ENCODE data around the gene HMCN2.

The HMCN2 gene

GRCh38 chr9:130429831-130430230 lies 164.3 kb downstream of the HMCN2 start:
- Histone ChIP-seq H3K36me3 (ENCODE audit: insufficient read depth) (no peaks in the 10 kb centered on the region), H2AFZ (ENCODE audit: low read depth) (no peak overlapping the region), H3K4me3 (IDR thresholded peaks at IDR 0.05; ENCODE audit: insufficient read depth, low read depth, low read length) (no peak overlapping the region), H4K20me1 (ENCODE audit: insufficient read depth) (no peaks in the 10 kb centered on the region), H3K79me2 (ENCODE audit: insufficient read depth, low read depth) (no peaks in the 10 kb centered on the region), H3K4me1 (ENCODE audit: low read depth, poor library complexity, severe bottlenecking) (no peaks in the 10 kb centered on the region), H3K9ac (no peak overlapping the region), H3K27ac (no peak overlapping the region), H3K27me3 (ENCODE audit: insufficient read depth, low read depth) (peaks cover 66% of the 10 kb centered on the region), H3K4me2 (no peak overlapping the region)
- no peak for TF ChIP-seq CTCF (conservative IDR thresholded peaks at IDR 0.05; ENCODE audit: low read depth, low read length)

- Histone ChIP-seq H3K27me3 (ENCODE audit: insufficient read depth, low read depth) (peaks cover 62% of the 10 kb centered on the region), H3K4me2 (no peak overlapping the region), H2AFZ (ENCODE audit: low read depth) (no peak overlapping the region), H3K9ac (no peak overlapping the region), H3K36me3 (ENCODE audit: insufficient read depth) (no peaks in the 10 kb centered on the region), H3K4me1 (ENCODE audit: low read depth, poor library complexity, severe bottlenecking) (no peaks in the 10 kb centered on the region), H3K27ac (no peak overlapping the region), H4K20me1 (ENCODE audit: insufficient read depth) (no peaks in the 10 kb centered on the region), H3K79me2 (ENCODE audit: insufficient read depth, low read depth) (no peaks in the 10 kb centered on the region), H3K4me3 (IDR thresholded peaks at IDR 0.05; ENCODE audit: insufficient read depth, low read depth, low read length) (no peak overlapping the region)
- TF ChIP-seq CTCF (conservative IDR thresholded peaks at IDR 0.05; ENCODE audit: low read depth, low read length) = no peak
Measured at GRCh38 chr9:130430232-130430631, 164.7 kb downstream of the HMCN2 start.

GRCh38 chr9:130430734-130431535 lies 165.4 kb downstream of the HMCN2 start:
- no peak overlapping the region for H3K4me3 ChIP-seq (IDR thresholded peaks at IDR 0.05; ENCODE audit: insufficient read depth, low read depth, low read length)
- H2AFZ ChIP-seq (ENCODE audit: low read depth) = no peak overlapping the region
- no peaks in the 10 kb centered on the region for H3K36me3 ChIP-seq (ENCODE audit: insufficient read depth)
- H3K79me2 ChIP-seq (ENCODE audit: insufficient read depth, low read depth) = no peaks in the 10 kb centered on the region
- no peaks in the 10 kb centered on the region for H4K20me1 ChIP-seq (ENCODE audit: insufficient read depth)
- no peak for TF ChIP-seq CTCF (conservative IDR thresholded peaks at IDR 0.05; ENCODE audit: low read depth, low read length)
- H3K27ac ChIP-seq = no peak overlapping the region
- no peaks in the 10 kb centered on the region for H3K4me1 ChIP-seq (ENCODE audit: low read depth, poor library complexity, severe bottlenecking)
- H3K4me2 ChIP-seq = no peak overlapping the region
- H3K9ac ChIP-seq = no peak overlapping the region
- H3K27me3 ChIP-seq (ENCODE audit: insufficient read depth, low read depth) = peaks cover 56% of the 10 kb centered on the region

- no peaks in the 10 kb centered on the region for H4K20me1 ChIP-seq (ENCODE audit: insufficient read depth)
- H3K4me2 ChIP-seq = no peak overlapping the region
- no peak overlapping the region for H3K27ac ChIP-seq
- no peak overlapping the region for H2AFZ ChIP-seq (ENCODE audit: low read depth)
- no peaks in the 10 kb centered on the region for H3K36me3 ChIP-seq (ENCODE audit: insufficient read depth)
- no peak for TF ChIP-seq CTCF (conservative IDR thresholded peaks at IDR 0.05; ENCODE audit: low read depth, low read length)
- H3K79me2 ChIP-seq (ENCODE audit: insufficient read depth, low read depth) = no peaks in the 10 kb centered on the region
- H3K4me3 ChIP-seq (IDR thresholded peaks at IDR 0.05; ENCODE audit: insufficient read depth, low read depth, low read length) = no peak overlapping the region
- peaks cover 56% of the 10 kb centered on the region for H3K27me3 ChIP-seq (ENCODE audit: insufficient read depth, low read depth)
- H3K9ac ChIP-seq = no peak overlapping the region
- no peaks in the 10 kb centered on the region for H3K4me1 ChIP-seq (ENCODE audit: low read depth, poor library complexity, severe bottlenecking)
Measured at GRCh38 chr9:130431536-130432303, 166.2 kb downstream of the HMCN2 start.
